Measurements from ENCODE around the gene CFAP97D1. TPM values are rescaled to one million over a fixed set of nuclear protein-coding genes. Genes with fewer than 3 reads are reported as not detected.

CFAP97D1 gene
- total RNA-seq, 2 experiments from 2014 or later, result not detected

DNA sequence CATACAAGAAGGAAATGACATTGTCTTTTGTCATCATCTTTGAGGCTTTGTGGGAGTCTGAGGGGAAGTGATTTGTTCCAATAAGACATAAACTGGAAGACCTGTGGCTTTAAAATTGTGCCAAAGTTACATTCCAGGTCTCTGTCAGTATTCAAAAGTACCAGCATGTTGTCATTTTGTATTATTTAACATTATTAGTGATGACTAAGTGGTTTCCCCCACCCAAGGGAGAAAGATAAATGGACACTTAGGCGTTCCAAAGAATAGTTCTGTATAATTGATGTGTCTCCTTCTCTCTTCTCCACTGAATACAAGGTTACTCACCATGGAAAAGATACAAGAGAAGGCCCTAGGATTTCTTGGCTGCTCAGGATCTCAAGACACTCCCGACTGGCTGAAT lies 3.8 kb downstream of the CFAP97D1 start:
- peaks cover 7% of the 10 kb centered on the region for H3K4me1 ChIP-seq (ENCODE audit: insufficient read depth, low read length, poor library complexity, severe bottlenecking)
- no peaks in the 10 kb centered on the region for H3K36me3 ChIP-seq (ENCODE audit: insufficient read depth, low read length)
- ChIA-PET POLR2A (no interaction called here), CTCF (ENCODE audit: unreplicated experiment) (no interaction called here)
- no peaks in the 10 kb centered on the region for H4K20me1 ChIP-seq (ENCODE audit: insufficient read depth, low read length)
- H3K9me3 ChIP-seq (ENCODE audit: low read length), result no peaks in the 10 kb centered on the region
- H3K9me2 ChIP-seq (ENCODE audit: insufficient read depth, low read length), result no peaks in the 10 kb centered on the region
- no peak overlapping the region for H3K4me2 ChIP-seq (ENCODE audit: low read length)
- H3K79me2 ChIP-seq (ENCODE audit: insufficient read depth, low read depth, low read length), result no peaks in the 10 kb centered on the region
- H3K4me3 ChIP-seq (ENCODE audit: low read depth, low read length, poor library complexity, severe bottlenecking), result no peak overlapping the region
- H2AFZ ChIP-seq (ENCODE audit: low read length), result no peak overlapping the region
- intact Hi-C loops (cut with micrococcal nuclease; ENCODE audit: unreplicated experiment), result no loop called here
- BruUV-seq (replicated peaks), result no TSS peak
- no peak for DNase-seq (ENCODE audit: low spot score)
- no peak overlapping the region for H3K27ac ChIP-seq (ENCODE audit: low read depth, low read length, poor library complexity, severe bottlenecking)
- TF ChIP-seq EZH2phosphoT487 (IDR thresholded peaks at IDR 0.05; ENCODE audit: borderline replicate concordance, low read depth, low read length), result no peak
- TF ChIP-seq, protein P1, sequence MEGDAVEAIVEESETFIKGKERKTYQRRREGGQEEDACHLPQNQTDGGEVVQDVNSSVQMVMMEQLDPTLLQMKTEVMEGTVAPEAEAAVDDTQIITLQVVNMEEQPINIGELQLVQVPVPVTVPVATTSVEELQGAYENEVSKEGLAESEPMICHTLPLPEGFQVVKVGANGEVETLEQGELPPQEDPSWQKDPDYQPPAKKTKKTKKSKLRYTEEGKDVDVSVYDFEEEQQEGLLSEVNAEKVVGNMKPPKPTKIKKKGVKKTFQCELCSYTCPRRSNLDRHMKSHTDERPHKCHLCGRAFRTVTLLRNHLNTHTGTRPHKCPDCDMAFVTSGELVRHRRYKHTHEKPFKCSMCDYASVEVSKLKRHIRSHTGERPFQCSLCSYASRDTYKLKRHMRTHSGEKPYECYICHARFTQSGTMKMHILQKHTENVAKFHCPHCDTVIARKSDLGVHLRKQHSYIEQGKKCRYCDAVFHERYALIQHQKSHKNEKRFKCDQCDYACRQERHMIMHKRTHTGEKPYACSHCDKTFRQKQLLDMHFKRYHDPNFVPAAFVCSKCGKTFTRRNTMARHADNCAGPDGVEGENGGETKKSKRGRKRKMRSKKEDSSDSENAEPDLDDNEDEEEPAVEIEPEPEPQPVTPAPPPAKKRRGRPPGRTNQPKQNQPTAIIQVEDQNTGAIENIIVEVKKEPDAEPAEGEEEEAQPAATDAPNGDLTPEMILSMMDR (conservative IDR thresholded peaks at IDR 0.05; ENCODE audit: low read length), result no peak

DNA sequence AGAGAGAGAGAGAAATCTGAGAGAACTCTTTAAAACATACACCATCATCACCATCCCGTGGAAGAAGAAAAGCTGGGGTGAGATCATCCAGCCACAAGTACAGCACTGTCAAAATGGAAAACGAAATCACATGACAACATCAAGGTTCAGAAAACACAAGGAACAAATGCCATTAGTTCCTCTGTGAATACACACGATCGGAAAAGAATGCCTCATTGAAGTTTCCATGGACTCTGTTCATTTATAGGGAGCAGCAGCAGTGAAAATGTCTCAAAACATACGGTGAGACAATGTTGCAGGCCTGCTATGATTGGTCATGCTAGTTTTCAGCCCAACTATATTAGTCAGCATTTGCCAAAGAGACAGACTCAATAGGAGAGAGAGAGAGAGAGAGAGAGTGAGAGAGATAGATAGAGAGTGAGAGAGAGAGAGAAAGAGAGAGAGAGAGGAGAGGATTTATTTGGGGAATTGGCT lies 4.4 kb downstream of the CFAP97D1 start:
- intact Hi-C loops (cut with micrococcal nuclease; ENCODE audit: unreplicated experiment), result no loop called here

DNA sequence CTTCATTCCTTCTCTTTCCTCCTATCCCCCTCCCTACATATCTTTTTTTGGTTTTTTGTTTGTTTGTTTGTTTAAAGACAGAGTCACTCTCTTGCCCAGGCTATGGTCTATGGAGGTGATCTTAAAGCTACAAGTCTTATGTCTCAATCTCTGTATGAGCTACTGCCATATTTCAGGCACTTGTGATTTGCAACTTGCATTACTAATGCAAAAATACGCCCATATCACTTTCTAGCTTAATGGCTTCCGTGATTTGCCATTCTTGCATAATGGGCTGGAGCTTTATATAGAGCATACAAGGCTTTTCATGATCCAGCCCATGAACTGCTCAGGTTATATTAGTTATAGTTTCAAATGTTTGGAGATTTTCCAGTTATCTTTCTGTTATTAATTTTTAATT lies 7.5 kb downstream of the CFAP97D1 start:
- Histone ChIP-seq H3K9me3 (ENCODE audit: low read length) (no peaks in the 10 kb centered on the region), H2AFZ (ENCODE audit: low read length) (no peak overlapping the region), H4K20me1 (ENCODE audit: insufficient read depth, low read length) (no peaks in the 10 kb centered on the region), H3K36me3 (ENCODE audit: insufficient read depth, low read length) (no peaks in the 10 kb centered on the region), H3K27ac (ENCODE audit: low read depth, low read length, poor library complexity, severe bottlenecking) (no peak overlapping the region), H3K79me2 (ENCODE audit: insufficient read depth, low read depth, low read length) (no peaks in the 10 kb centered on the region), H3K9me2 (ENCODE audit: insufficient read depth, low read length) (no peaks in the 10 kb centered on the region), H3K4me2 (ENCODE audit: low read length) (no peak overlapping the region), H3K4me3 (ENCODE audit: low read depth, low read length, poor library complexity, severe bottlenecking) (no peak overlapping the region), H3K4me1 (ENCODE audit: insufficient read depth, low read length, poor library complexity, severe bottlenecking) (no peaks in the 10 kb centered on the region)
- ChIA-PET CTCF (ENCODE audit: unreplicated experiment) (no interaction called here), POLR2A (no interaction called here)
- DNase-seq (ENCODE audit: low spot score), result no peak
- intact Hi-C loops (cut with micrococcal nuclease; ENCODE audit: unreplicated experiment), result no loop called here
- BruUV-seq (replicated peaks), result no TSS peak
- TF ChIP-seq EZH2phosphoT487 (IDR thresholded peaks at IDR 0.05; ENCODE audit: borderline replicate concordance, low read depth, low read length), result no peak
- TF ChIP-seq, protein P1 (conservative IDR thresholded peaks at IDR 0.05; ENCODE audit: low read length), result no peak

More for the DNA sequence above, 4.4 kb downstream of the CFAP97D1 start:
- Histone ChIP-seq H3K4me1 (ENCODE audit: insufficient read depth, low read length, poor library complexity, severe bottlenecking) (peaks cover under 1% of the 10 kb centered on the region), H3K4me3 (ENCODE audit: low read depth, low read length, poor library complexity, severe bottlenecking) (no peak overlapping the region), H3K9me3 (ENCODE audit: low read length) (no peaks in the 10 kb centered on the region), H3K79me2 (ENCODE audit: insufficient read depth, low read depth, low read length) (no peaks in the 10 kb centered on the region), H3K4me2 (ENCODE audit: low read length) (no peak overlapping the region), H3K27ac (ENCODE audit: low read depth, low read length, poor library complexity, severe bottlenecking) (no peak overlapping the region), H3K9me2 (ENCODE audit: insufficient read depth, low read length) (no peaks in the 10 kb centered on the region), H2AFZ (ENCODE audit: low read length) (no peak overlapping the region), H3K36me3 (ENCODE audit: insufficient read depth, low read length) (no peaks in the 10 kb centered on the region), H4K20me1 (ENCODE audit: insufficient read depth, low read length) (no peaks in the 10 kb centered on the region)
- no TSS peak for BruUV-seq (replicated peaks)
- CTCF ChIA-PET (ENCODE audit: unreplicated experiment), result no interaction called here
- TF ChIP-seq, protein P1 (conservative IDR thresholded peaks at IDR 0.05; ENCODE audit: low read length), result no peak
- no peak for TF ChIP-seq EZH2phosphoT487 (IDR thresholded peaks at IDR 0.05; ENCODE audit: borderline replicate concordance, low read depth, low read length)
- POLR2A ChIA-PET, result no interaction called here
- DNase-seq (ENCODE audit: low spot score), result no peak
